ENCODE data around the gene STX8. TPM values are rescaled to one million over a fixed set of nuclear protein-coding genes. Genes with fewer than 3 reads are reported as not detected.

The STX8 gene
- total RNA-seq, 1 experiment from 2014 or later, result 38.8 TPM

GRCh38 chr17:9364837-9365430 lies 210.7 kb downstream of the STX8 start:
- Histone ChIP-seq H2AFZ (ENCODE audit: low read depth, low read length, poor library complexity, severe bottlenecking) (no peak overlapping the region), H3K4me2 (ENCODE audit: low read length) (no peak overlapping the region), H3K79me2 (ENCODE audit: insufficient read depth, low read length) (no peaks in the 10 kb centered on the region), H4K20me1 (ENCODE audit: insufficient read depth) (no peaks in the 10 kb centered on the region), H3K27ac (ENCODE audit: low read depth, low read length) (no peak overlapping the region), H3K4me1 (ENCODE audit: control insufficient read depth in 1 of 2, insufficient read depth in 2 of 2, low read length in 2 of 2) (peaks cover 2 to 4% of the 10 kb centered on the region in 2 experiments; a peak in 3 of 4 replicates), H3K9me3 (ENCODE audit: control insufficient read depth in 1 of 2, insufficient read depth in 1 of 2, low read depth in 1 of 2, low read length in 2 of 2) (no peaks in the 10 kb centered on the region), H3K9ac (ENCODE audit: low read length) (no peak overlapping the region), H3K36me3 (ENCODE audit: control insufficient read depth in 1 of 2, insufficient read depth in 2 of 2, low read length in 2 of 2) (no peaks in the 10 kb centered on the region), H3K27me3 (ENCODE audit: insufficient read depth, low read length) (no peaks in the 10 kb centered on the region), H3K4me3 (replicated peaks in 1 of 2; ENCODE audit: low read depth in 1 of 2, low read length in 2 of 2) (no peak overlapping the region), H3K9me2 (ENCODE audit: insufficient read depth) (no peaks in the 10 kb centered on the region)
- CTCF ChIA-PET, result no interaction called here
- RAD21 ChIA-PET (ENCODE audit: low non-redundant PET in 1 of 2, low total read pairs in 2 of 2, uncharacterized antibody in 2 of 2, unreplicated experiment in 2 of 2), result no interaction called here
- ATAC-seq, result no peak
- no peak for DNase-seq (ENCODE audit: low read depth, low spot score)
- intact Hi-C loops (cut with micrococcal nuclease), result no loop called here
- POLR2A ChIA-PET, result no interaction called here
- TF ChIP-seq ZNF274 (IDR thresholded peaks at IDR 0.05; ENCODE audit: low read depth, low read length), result no peak
- TF ChIP-seq JUND (IDR thresholded peaks at IDR 0.05), result no peak
- TF ChIP-seq ZBTB33 (IDR thresholded peaks at IDR 0.05; ENCODE audit: extremely low read depth, insufficient replicate concordance, low read length), result no peak
- no peak for TF ChIP-seq SRF (IDR thresholded peaks at IDR 0.05; ENCODE audit: low read depth)
- no peak for TF ChIP-seq MAX (IDR thresholded peaks at IDR 0.05)
- TF ChIP-seq ZFX (IDR thresholded peaks at IDR 0.05), result no peak
- TF ChIP-seq RAD21 (IDR thresholded peaks at IDR 0.05; ENCODE audit: low read depth), result no peak
- TF ChIP-seq EZH2phosphoT487 (IDR thresholded peaks at IDR 0.05; ENCODE audit: borderline replicate concordance), result no peak
- no peak for TF ChIP-seq TCF7L2 (IDR thresholded peaks at IDR 0.05; ENCODE audit: borderline replicate concordance, extremely low read depth, insufficient read depth, insufficient read length)
- TF ChIP-seq REST (IDR thresholded peaks at IDR 0.05; ENCODE audit: low read depth), result no peak
- BruUV-seq (replicated peaks), result no TSS peak
